Kidney (tissue), 14 donors: ENCODE measurements around the gene TICAM2. TPM values are rescaled to one million over a fixed set of nuclear protein-coding genes. Genes with fewer than 3 reads are reported as not detected.

Experiments
- DNase-seq, 5 donors: peaks; one replicate each; pipeline ENCODE4 v3.0.0-alpha.2; 2013 to 2020
- FAIRE-seq: peaks from 2 replicates; lab custom pipeline; 2012; peaks lifted over from hg19 to GRCh38; lab: Jason Lieb, UNC
- H3K27ac ChIP-seq, 2 donors: one replicate each; pipeline ENCODE4 v1.7.0; 2013; ENCODE audit warnings: low read depth in 2 of 2, low read length in 2 of 2, inconsistent platforms in 1 of 2
- H3K27me3 ChIP-seq: one replicate; pipeline ENCODE4 v1.7.1; 2013; ENCODE audit warnings: low read length, inconsistent platforms; ENCODE audit not compliant: control insufficient read depth, insufficient read depth
- H3K36me3 ChIP-seq, 3 donors: one replicate each; pipeline versions ENCODE4 v1.7.0 to v1.7.1; 2013; ENCODE audit warnings: low read length in 3 of 3, control low read depth in 1 of 3, inconsistent platforms in 1 of 3; ENCODE audit not compliant: insufficient read depth in 3 of 3, control insufficient read depth in 2 of 3
- H3K4me1 ChIP-seq, 3 donors: one replicate each; pipeline versions ENCODE4 v1.7.0 to v1.7.1; 2013; ENCODE audit warnings: low read length in 3 of 3, inconsistent platforms in 1 of 3, low read depth in 1 of 3; ENCODE audit not compliant: control insufficient read depth in 2 of 3, insufficient read depth in 2 of 3
- H3K4me3 ChIP-seq, 3 donors: one replicate each; pipeline versions ENCODE4 v1.7.0 to v1.8.1; 2013; ENCODE audit warnings: low read length in 3 of 3, control low read depth in 1 of 3, inconsistent platforms in 1 of 3
- H3K9ac ChIP-seq, 3 donors: one replicate each; pipeline versions ENCODE4 v1.7.0 to v1.7.1; 2013; ENCODE audit warnings: low read length in 3 of 3, control low read depth in 1 of 3, inconsistent platforms in 1 of 3
- H3K9me3 ChIP-seq, 3 donors: one replicate each; pipeline versions ENCODE4 v1.7.0 to v1.7.1; 2013; ENCODE audit warnings: low read length in 3 of 3, control low read depth in 1 of 3, inconsistent platforms in 1 of 3; ENCODE audit not compliant: control insufficient read depth in 2 of 3, insufficient read depth in 1 of 3
- intact Hi-C: fragments of 100-400 bp; cut with DNase I; formaldehyde crosslinking; loops from one replicate; pipeline ENCODE4 v1.11.1; 2022
- polyA plus RNA-seq: library from polyadenylated mRNA; stranded (reverse); fragments of 350-450 nt; fragmentation: Illumina TruSeq; extraction: RNeasy Lipid Tissue Mini Kit (QIAGEN cat#74804); gene quantifications from one replicate; pipeline ENCODE4 v1.2.3, GENCODE V29; 2014; ENCODE audit warnings: low read depth, low replicate concordance; ENCODE audit not compliant: insufficient read depth
- total RNA-seq: library from RNA; stranded (reverse); fragmentation: NEBNext Ultra II Directional; extraction: Animal tissue kit (Norgen Biotek cat#: 25700); gene quantifications from one replicate; pipeline ENCODE4 v1.2.1, GENCODE V29; 2021
- TF ChIP-seq, protein P1 (sequence below): IDR thresholded peaks from 3 replicates; pipeline ENCODE4 v1.5.1; 2012; ENCODE audit warnings: mild to moderate bottlenecking, moderate library complexity, borderline replicate concordance; ENCODE audit not compliant: insufficient read depth; ENCODE audit errors: extremely low read depth
- donor health status: control.
- donor health status: control.
- donor health status: control.
- donor health status: control.
- donor health status: control.
- donor health status: DM: yes; HTN: yes; CAD: no.
- donor health status: Normal renal cell carcinoma (clear cell type).

Gene TICAM2
- total and polyA plus RNA-seq, 2 donors from 2014 or later: 2.0 to 7.6 TPM

DNA sequence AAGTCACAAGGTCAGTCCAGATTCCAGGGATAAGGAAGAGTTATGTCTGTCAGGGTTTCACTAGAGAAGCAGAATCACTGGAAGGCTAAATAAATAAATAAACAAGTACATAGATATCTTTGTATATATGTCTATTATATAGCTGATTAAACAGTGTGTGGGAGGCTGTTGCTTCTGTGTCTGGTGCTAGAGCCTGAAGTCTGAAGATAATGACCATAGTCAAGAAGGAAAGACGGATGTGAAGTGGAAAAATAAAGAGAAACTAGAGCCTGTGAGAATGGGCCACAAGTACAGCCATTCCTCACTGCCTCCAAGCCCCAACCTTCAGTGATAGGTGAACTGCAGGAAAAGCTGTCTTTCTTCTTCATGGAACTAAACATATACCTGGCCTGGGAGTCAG lies 27.6 kb upstream of the TICAM2 start:
- TF ChIP-seq, protein P1, sequence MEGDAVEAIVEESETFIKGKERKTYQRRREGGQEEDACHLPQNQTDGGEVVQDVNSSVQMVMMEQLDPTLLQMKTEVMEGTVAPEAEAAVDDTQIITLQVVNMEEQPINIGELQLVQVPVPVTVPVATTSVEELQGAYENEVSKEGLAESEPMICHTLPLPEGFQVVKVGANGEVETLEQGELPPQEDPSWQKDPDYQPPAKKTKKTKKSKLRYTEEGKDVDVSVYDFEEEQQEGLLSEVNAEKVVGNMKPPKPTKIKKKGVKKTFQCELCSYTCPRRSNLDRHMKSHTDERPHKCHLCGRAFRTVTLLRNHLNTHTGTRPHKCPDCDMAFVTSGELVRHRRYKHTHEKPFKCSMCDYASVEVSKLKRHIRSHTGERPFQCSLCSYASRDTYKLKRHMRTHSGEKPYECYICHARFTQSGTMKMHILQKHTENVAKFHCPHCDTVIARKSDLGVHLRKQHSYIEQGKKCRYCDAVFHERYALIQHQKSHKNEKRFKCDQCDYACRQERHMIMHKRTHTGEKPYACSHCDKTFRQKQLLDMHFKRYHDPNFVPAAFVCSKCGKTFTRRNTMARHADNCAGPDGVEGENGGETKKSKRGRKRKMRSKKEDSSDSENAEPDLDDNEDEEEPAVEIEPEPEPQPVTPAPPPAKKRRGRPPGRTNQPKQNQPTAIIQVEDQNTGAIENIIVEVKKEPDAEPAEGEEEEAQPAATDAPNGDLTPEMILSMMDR: no peak
- H3K4me1 ChIP-seq: peaks cover 3 to 4% (median 3%) of the 10 kb centered on the region in 3 donors
- FAIRE-seq (no peak), DNase-seq (no peak)
- H3K4me3 ChIP-seq: no peak overlapping the region
- H3K9me3 ChIP-seq: no peaks in the 10 kb centered on the region
- intact Hi-C loops: no loop called here
- no peak overlapping the region for H3K27ac ChIP-seq
- H3K27me3 ChIP-seq: no peaks in the 10 kb centered on the region
- H3K9ac ChIP-seq: no peak overlapping the region
- H3K36me3 ChIP-seq: no peaks in the 10 kb centered on the region

GRCh38 chr5:115627295-115627865 lies 25.1 kb upstream of the TICAM2 start:
- intact Hi-C loops: no loop called here
- Histone ChIP-seq H3K36me3 (no peaks in the 10 kb centered on the region), H3K27me3 (no peaks in the 10 kb centered on the region), H3K27ac (no peak overlapping the region), H3K4me1 (peaks cover 5 to 12% (median 6%) of the 10 kb centered on the region in 3 donors), H3K9me3 (no peaks in the 10 kb centered on the region), H3K4me3 (no peak overlapping the region), H3K9ac (no peak overlapping the region)
- TF ChIP-seq, protein P1: no peak
- DNase-seq: no peak
- FAIRE-seq: no peak

DNA sequence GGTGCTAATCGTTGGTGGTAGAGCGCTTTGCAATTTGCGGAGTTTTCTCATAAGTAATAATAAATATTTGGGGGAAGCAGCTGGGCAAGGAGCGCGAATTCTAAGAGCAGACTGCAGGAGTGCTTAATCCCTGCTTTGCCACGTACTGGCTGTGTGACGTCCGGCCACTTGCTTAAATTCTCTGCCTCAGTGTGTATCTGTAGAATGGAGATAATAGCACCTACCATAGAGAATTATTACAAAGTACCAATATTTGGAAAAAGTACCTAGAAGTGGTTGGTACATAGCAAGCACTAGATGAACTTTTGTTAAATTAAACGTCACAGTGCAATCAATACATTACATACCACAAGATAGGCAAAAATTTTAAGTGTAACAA lies 24.2 kb upstream of the TICAM2 start:
- Histone ChIP-seq H3K27ac (peak overlapping the region; percentile 54 to 83), H3K4me3 (peak overlapping the region; percentile 93 to 97 (median 93)), H3K27me3 (no peaks in the 10 kb centered on the region), H3K9ac (peak overlapping the region; percentile 43 to 70 (median 43)), H3K36me3 (no peaks in the 10 kb centered on the region), H3K9me3 (no peaks in the 10 kb centered on the region), H3K4me1 (peaks cover 5 to 12% (median 11%) of the 10 kb centered on the region in 3 donors)
- FAIRE-seq (no peak), DNase-seq (no peak)
- TF ChIP-seq, protein P1: no peak
- intact Hi-C loops: no loop called here
